K562 (cell line): ENCODE data around the gene TECPR2.

ENCODE experiments used
- EGR1 ChIP-seq: fragments of 450-650 bp; conservative IDR thresholded peaks from 2 replicates; pipeline ENCODE4 v1.6.1; 2017; ENCODE audit warnings: mild to moderate bottlenecking
- HCFC1 ChIP-seq: IDR thresholded peaks from 2 replicates; pipeline ENCODE4 v1.6.1; 2012; ENCODE audit warnings: low read depth, low read length, improper control_type of control experiment
- HDAC6 ChIP-seq: IDR thresholded peaks from 2 replicates; pipeline ENCODE4 v1.6.1; 2012; ENCODE audit warnings: low read depth, mild to moderate bottlenecking, control low read depth, inconsistent platforms, low read length, moderate library complexity
- SRSF9 ChIP-seq: fragments of 200-400 bp; formaldehyde crosslinking; IDR thresholded peaks from 2 replicates; pipeline ENCODE4 v1.6.1; 2017; ENCODE audit warnings: low read depth, low read length, borderline replicate concordance
- U2AF2 ChIP-seq: fragments of 200-400 bp; formaldehyde crosslinking; optimal IDR thresholded peaks from 2 replicates; pipeline ENCODE3; 2017; ENCODE audit warnings: low read depth, mild to moderate bottlenecking, low read length
- TF ChIP-seq, protein P1 (sequence below): fragments of 450-650 bp; IDR thresholded peaks from 2 replicates; pipeline ENCODE4 v1.6.1; 2016
- TF ChIP-seq, protein P2 (sequence below): fragments of 250-450 bp; sonication (Bioruptor Pico); IDR thresholded peaks from 2 replicates; pipeline ENCODE4 v1.8.0; 2021; ENCODE audit warnings: borderline replicate concordance, mild to moderate bottlenecking, moderate library complexity; ENCODE audit not compliant: poor library complexity, severe bottlenecking

DNA sequence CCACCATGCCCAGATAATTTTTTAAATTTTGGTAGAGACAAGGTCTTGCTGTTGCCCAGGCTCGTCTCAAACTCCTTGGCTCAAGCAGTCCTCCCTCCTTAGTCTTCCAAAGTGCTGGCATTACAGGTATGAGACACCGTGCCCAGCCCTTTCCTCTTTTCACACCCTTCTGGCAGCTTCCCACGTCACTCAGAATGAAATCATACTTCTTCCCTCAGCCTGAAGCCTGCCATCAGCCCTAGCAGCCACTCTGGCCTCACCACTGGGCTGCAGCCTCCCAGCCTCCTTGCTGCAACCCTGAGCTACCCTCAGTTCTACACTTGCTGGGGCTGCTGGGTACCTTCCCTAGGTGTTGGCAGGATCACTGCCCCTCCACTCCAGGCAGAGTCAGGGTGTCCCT lies 128.6 kb downstream of the TECPR2 start:
- TF ChIP-seq HCFC1 (no peak), SRSF9 (no peak), HDAC6 (no peak), EGR1 (no peak), U2AF2 (no peak)
- TF ChIP-seq, protein P1, sequence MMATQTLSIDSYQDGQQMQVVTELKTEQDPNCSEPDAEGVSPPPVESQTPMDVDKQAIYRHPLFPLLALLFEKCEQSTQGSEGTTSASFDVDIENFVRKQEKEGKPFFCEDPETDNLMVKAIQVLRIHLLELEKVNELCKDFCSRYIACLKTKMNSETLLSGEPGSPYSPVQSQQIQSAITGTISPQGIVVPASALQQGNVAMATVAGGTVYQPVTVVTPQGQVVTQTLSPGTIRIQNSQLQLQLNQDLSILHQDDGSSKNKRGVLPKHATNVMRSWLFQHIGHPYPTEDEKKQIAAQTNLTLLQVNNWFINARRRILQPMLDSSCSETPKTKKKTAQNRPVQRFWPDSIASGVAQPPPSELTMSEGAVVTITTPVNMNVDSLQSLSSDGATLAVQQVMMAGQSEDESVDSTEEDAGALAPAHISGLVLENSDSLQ: no peak
- TF ChIP-seq, protein P2, sequence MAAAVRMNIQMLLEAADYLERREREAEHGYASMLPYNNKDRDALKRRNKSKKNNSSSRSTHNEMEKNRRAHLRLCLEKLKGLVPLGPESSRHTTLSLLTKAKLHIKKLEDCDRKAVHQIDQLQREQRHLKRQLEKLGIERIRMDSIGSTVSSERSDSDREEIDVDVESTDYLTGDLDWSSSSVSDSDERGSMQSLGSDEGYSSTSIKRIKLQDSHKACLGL: no peak
